SK-N-SH (cell line): ENCODE data around the gene NHS.

Experiments used
- EZH2phosphoT487 ChIP-seq: fragments of 200-600 bp; sonication (generic); IDR thresholded peaks from 2 replicates; pipeline ENCODE4 v1.6.1; 2017; ENCODE audit warnings: low read depth, mixed run types, mild to moderate bottlenecking, antibody characterized with exemption, moderate library complexity, borderline replicate concordance
- POLR2AphosphoS5 ChIP-seq: IDR thresholded peaks from 2 replicates; pipeline ENCODE4 v1.6.1; 2012; ENCODE audit warnings: low read depth, low read length
- TF ChIP-seq, protein P1 (sequence below): fragments of 200-600 bp; sonication (generic); IDR thresholded peaks from 2 replicates; pipeline ENCODE4 v1.6.1; 2017; ENCODE audit warnings: antibody characterized with exemption, mild to moderate bottlenecking, moderate library complexity

DNA sequence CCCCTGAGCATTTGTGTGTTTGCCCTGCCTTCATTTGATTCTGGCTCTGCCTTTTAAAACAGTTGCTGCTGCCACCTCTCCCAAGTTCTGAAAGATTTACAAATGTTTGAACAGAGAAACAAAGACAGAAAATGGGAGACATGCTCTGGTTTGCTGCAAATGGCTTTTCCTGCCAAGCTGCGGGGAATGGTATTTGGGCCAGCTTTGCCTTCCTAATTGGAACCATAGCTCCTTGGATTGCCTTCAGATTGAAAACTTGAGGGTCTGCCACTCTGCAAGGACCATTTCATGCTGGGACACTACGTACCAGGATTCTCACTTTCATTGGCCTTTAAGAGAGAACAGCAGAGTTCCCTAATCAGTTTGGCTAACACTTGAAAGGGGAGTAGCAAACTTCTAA lies 74.9 kb downstream of the NHS start:
- TF ChIP-seq, protein P1, sequence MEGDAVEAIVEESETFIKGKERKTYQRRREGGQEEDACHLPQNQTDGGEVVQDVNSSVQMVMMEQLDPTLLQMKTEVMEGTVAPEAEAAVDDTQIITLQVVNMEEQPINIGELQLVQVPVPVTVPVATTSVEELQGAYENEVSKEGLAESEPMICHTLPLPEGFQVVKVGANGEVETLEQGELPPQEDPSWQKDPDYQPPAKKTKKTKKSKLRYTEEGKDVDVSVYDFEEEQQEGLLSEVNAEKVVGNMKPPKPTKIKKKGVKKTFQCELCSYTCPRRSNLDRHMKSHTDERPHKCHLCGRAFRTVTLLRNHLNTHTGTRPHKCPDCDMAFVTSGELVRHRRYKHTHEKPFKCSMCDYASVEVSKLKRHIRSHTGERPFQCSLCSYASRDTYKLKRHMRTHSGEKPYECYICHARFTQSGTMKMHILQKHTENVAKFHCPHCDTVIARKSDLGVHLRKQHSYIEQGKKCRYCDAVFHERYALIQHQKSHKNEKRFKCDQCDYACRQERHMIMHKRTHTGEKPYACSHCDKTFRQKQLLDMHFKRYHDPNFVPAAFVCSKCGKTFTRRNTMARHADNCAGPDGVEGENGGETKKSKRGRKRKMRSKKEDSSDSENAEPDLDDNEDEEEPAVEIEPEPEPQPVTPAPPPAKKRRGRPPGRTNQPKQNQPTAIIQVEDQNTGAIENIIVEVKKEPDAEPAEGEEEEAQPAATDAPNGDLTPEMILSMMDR = no peak
- TF ChIP-seq POLR2AphosphoS5 (no peak), EZH2phosphoT487 (no peak)
